ENCODE data around the gene TTC3. TPM values are rescaled to one million over a fixed set of nuclear protein-coding genes. Genes with fewer than 3 reads are reported as not detected.
"Not testable (repeated sequence)": the region's sequence is repeated elsewhere in the genome, so short reads cannot be mapped to it uniquely, and the experiment has no call there.

The TTC3 gene
- total RNA-seq, 4 donors from 2014 or later: 96.5 to 195 (median 122) TPM

GRCh38 chr21:37041706-37042271 is 31.3 kb upstream of the TTC3 start:
- Histone ChIP-seq H3K36me3 (no peaks in the 10 kb centered on the region), H3K4me3 (no peak overlapping the region), H3K27me3 (no peaks in the 10 kb centered on the region), H3K27ac (no peak overlapping the region), H3K4me1 (no peaks in the 10 kb centered on the region), H3K9me3 (no peaks in the 10 kb centered on the region)
- TF ChIP-seq POLR2A (IDR thresholded peaks at IDR 0.05): no peak
- TF ChIP-seq EP300 (IDR thresholded peaks at IDR 0.05): no peak
- TF ChIP-seq, protein P1, sequence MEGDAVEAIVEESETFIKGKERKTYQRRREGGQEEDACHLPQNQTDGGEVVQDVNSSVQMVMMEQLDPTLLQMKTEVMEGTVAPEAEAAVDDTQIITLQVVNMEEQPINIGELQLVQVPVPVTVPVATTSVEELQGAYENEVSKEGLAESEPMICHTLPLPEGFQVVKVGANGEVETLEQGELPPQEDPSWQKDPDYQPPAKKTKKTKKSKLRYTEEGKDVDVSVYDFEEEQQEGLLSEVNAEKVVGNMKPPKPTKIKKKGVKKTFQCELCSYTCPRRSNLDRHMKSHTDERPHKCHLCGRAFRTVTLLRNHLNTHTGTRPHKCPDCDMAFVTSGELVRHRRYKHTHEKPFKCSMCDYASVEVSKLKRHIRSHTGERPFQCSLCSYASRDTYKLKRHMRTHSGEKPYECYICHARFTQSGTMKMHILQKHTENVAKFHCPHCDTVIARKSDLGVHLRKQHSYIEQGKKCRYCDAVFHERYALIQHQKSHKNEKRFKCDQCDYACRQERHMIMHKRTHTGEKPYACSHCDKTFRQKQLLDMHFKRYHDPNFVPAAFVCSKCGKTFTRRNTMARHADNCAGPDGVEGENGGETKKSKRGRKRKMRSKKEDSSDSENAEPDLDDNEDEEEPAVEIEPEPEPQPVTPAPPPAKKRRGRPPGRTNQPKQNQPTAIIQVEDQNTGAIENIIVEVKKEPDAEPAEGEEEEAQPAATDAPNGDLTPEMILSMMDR (IDR thresholded peaks at IDR 0.05): no peak
- no peak for TF ChIP-seq POLR2AphosphoS5 (IDR thresholded peaks at IDR 0.05)
- 93% methylated on average over 3 of the region's 4 CpGs for WGBS
- no peak for DNase-seq (ENCODE audit: low spot score in 2 of 2)

DNA sequence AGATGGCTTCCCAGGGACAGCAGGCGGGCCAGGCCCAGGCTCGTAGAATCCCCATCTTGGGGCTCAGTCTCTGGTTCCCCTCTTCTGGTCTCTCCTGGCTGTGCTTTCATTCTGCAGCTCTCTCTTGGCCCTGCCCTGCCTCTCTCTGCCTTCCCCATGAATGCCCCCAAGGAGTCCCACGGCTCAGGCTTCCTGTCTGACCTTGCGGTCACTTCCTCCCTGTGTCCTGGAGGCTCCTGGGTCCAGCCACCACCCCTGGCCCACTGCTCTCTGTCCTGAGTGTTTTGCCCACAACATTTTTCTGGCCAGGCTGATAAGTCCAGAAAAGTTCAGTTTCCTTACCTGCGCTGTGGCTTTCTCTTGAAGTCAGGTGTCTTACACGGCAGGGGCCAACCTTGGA is 29.2 kb upstream of the TTC3 start:
- Histone ChIP-seq H3K4me1 (no peaks in the 10 kb centered on the region), H3K27ac (no peak overlapping the region), H3K36me3 (no peaks in the 10 kb centered on the region), H3K27me3 (no peaks in the 10 kb centered on the region), H3K4me3 (no peak overlapping the region), H3K9me3 (no peaks in the 10 kb centered on the region)
- no peak for DNase-seq (ENCODE audit: low spot score in 2 of 2)
- WGBS: 83% methylated on average over 6 of the region's 6 CpGs
- TF ChIP-seq POLR2AphosphoS5 (IDR thresholded peaks at IDR 0.05) (no peak), EP300 (IDR thresholded peaks at IDR 0.05) (no peak), POLR2A (IDR thresholded peaks at IDR 0.05) (no peak)
- TF ChIP-seq, protein P1 (IDR thresholded peaks at IDR 0.05): no peak

DNA sequence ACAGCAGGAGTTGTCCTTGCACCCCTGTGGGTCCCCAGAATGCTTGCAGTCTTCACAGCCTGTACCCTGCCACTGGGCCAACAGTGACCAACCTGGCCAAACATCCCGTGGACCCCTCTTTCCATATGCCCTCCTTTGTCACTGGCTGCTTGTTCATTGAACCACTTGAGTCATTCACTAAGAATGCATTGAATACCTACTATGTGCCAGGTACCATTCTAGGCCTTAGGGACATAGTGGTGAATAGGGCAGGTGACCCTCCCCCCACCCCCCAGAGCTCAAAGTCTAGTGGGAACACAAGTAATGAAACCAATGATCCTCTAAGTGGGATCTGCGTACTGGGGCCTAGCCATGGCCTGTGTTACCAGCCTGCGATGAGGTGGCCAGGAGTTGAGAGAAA is 28.4 kb upstream of the TTC3 start:
- WGBS: 96% methylated on average over 3 of the region's 3 CpGs
- Histone ChIP-seq H3K36me3 (no peaks in the 10 kb centered on the region), H3K27me3 (no peaks in the 10 kb centered on the region), H3K4me1 (no peaks in the 10 kb centered on the region), H3K9me3 (no peaks in the 10 kb centered on the region), H3K4me3 (no peak overlapping the region), H3K27ac (no peak overlapping the region)
- no peak for TF ChIP-seq POLR2A (IDR thresholded peaks at IDR 0.05)
- no peak for DNase-seq (ENCODE audit: low spot score in 2 of 2)

GRCh38 chr21:37045149-37045548 is 27.9 kb upstream of the TTC3 start:
- TF ChIP-seq POLR2AphosphoS5 (IDR thresholded peaks at IDR 0.05) (no peak), POLR2A (IDR thresholded peaks at IDR 0.05) (no peak), EP300 (IDR thresholded peaks at IDR 0.05) (no peak)
- TF ChIP-seq, protein P1 (IDR thresholded peaks at IDR 0.05): no peak
- H3K4me1 ChIP-seq: no peaks in the 10 kb centered on the region
- 79% methylated on average over 6 of the region's 6 CpGs for WGBS
- no peaks in the 10 kb centered on the region for H3K27me3 ChIP-seq
- H3K36me3 ChIP-seq: no peaks in the 10 kb centered on the region
- no peak overlapping the region for H3K27ac ChIP-seq
- H3K9me3 ChIP-seq: no peaks in the 10 kb centered on the region
- H3K4me3 ChIP-seq: no peak overlapping the region
- DNase-seq (ENCODE audit: low spot score in 2 of 2): no peak

GRCh38 chr21:37045556-37045955 is 27.5 kb upstream of the TTC3 start:
- TF ChIP-seq EP300 (IDR thresholded peaks at IDR 0.05) (no peak), POLR2AphosphoS5 (IDR thresholded peaks at IDR 0.05) (no peak), POLR2A (IDR thresholded peaks at IDR 0.05) (no peak)
- TF ChIP-seq, protein P1 (IDR thresholded peaks at IDR 0.05): no peak

DNA sequence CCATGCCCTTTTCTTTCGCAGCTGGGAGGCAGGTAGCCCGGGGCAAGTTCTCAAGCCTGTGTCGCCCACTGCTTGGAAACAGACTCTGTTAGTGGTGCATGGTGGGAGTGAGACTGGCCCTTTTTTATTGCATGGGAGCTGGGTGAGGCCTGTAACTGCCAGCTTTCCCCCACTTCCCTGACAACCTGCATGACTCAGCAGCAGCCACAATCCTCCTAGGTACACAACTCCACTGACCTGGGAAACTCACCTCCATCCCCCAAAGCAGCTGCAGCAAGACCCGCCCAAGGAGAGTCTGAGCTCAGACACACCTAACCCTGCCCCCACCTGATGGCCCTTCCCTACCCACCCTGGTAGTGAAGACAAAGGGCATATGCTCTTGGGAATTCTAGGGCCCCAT is 26.0 kb upstream of the TTC3 start:
- H3K36me3 ChIP-seq: no peaks in the 10 kb centered on the region
- no peak overlapping the region for H3K27ac ChIP-seq
- no peaks in the 10 kb centered on the region for H3K27me3 ChIP-seq
- H3K4me3 ChIP-seq: no peak overlapping the region
- TF ChIP-seq POLR2AphosphoS5 (IDR thresholded peaks at IDR 0.05): no peak
- TF ChIP-seq, protein P1 (IDR thresholded peaks at IDR 0.05): no peak
- TF ChIP-seq POLR2A (IDR thresholded peaks at IDR 0.05): no peak
- TF ChIP-seq EP300 (IDR thresholded peaks at IDR 0.05): no peak
- no peaks in the 10 kb centered on the region for H3K4me1 ChIP-seq
- 80% methylated on average over 3 of the region's 4 CpGs for WGBS
- H3K9me3 ChIP-seq: no peaks in the 10 kb centered on the region
- no peak for DNase-seq (ENCODE audit: low spot score in 2 of 2)

More at GRCh38 chr21:37045556-37045955, 27.5 kb upstream of the TTC3 start:
- Histone ChIP-seq H3K27me3 (no peaks in the 10 kb centered on the region), H3K36me3 (no peaks in the 10 kb centered on the region), H3K27ac (no peak overlapping the region), H3K4me3 (no peak overlapping the region), H3K9me3 (no peaks in the 10 kb centered on the region), H3K4me1 (no peaks in the 10 kb centered on the region)
- no peak for DNase-seq (ENCODE audit: low spot score in 2 of 2)
- 80% methylated on average over 6 of the region's 6 CpGs for WGBS

DNA sequence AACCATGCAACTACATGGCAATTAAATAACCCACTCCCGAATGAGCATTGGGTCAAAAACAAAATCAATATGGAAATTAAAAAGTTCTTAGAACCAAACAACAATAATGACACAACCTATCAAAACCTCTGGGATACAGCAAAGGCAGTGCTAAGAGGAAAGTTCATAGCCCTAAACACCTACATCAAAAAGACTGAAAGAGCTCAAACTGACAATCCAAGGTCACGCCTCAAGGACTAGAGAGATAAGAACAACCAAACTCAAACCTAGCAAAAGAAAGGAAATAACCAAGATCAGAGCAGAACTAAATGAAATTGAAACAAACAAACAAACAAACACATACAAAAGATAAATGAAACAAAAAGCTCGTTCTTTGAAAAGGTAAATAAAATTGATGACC is 23.3 kb upstream of the TTC3 start:
- H3K9me3 ChIP-seq; H3K27me3 ChIP-seq; H3K4me3 ChIP-seq; H3K36me3 ChIP-seq; DNase-seq (ENCODE audit: low spot score in 2 of 2); H3K27ac ChIP-seq; H3K4me1 ChIP-seq: not testable (repeated sequence)
- 88% methylated on average over 3 of the region's 3 CpGs for WGBS
